Medulla oblongata (tissue), 1 donor: Measurements from ENCODE around the gene UBA1.
"Not testable (repeated sequence)": the region's sequence is repeated elsewhere in the genome, so short reads cannot be mapped to it uniquely, and the experiment has no call there.

Source experiments
- DNase-seq: peaks from one replicate; pipeline ENCODE4 v3.0.0-alpha.2; 2015; ENCODE audit errors: extremely low spot score

The UBA1 gene

DNA sequence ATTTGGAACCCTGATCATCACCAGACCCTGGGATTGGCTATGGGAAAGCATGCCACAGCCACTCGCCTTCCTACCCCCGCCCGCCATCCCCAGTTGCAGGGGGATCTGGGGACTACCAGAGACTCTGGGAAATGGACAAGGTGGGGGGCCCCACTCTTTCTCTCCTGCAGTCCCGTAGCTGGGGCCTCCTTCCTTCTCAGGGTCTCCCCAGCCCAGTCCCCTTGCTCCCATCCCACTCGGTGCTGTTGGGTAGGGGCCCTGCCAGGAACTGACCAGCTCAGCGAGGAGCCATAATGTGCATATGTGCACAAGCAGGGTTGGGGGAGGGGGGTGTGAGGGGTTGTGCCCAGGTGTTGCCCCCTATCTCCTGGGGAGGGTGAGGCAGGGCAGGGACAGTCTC, 35.8 kb downstream of the UBA1 start:
- DNase-seq: no peak

DNA sequence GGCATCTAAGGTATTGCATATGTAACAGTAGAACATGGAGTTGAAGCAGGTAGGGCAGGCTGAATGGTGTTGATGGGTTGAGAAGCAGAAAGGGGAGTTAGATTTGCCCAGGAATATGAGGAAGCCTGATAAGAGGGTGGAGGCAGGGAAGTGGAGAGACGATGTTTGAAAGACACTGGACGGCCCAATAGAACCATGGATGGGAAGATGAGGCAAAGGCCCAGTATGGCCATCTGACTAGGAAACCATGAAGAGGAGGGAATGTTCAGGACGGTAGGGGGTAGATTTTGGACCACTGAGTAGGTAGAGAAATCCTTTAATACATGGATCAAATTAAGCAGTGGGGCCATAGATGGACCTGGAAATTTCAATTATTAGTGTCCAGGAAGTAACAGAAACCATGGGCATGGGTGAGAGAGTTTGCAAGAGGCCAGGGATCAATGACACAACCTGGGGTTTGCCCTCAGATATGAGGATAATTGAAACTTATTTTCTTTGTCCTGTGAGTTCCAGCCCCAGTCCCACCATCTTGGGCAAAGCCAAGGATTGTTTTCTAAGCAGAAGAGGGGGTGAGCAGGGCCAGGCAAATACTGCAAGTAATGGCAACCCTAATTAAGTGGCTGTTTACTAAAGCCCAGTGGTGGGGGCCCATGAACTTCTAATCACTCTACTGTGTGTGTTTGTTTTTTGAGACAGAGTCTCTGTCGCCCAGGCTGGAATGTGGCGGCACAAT, 36.7 kb downstream of the UBA1 start:
- no peak for DNase-seq

DNA sequence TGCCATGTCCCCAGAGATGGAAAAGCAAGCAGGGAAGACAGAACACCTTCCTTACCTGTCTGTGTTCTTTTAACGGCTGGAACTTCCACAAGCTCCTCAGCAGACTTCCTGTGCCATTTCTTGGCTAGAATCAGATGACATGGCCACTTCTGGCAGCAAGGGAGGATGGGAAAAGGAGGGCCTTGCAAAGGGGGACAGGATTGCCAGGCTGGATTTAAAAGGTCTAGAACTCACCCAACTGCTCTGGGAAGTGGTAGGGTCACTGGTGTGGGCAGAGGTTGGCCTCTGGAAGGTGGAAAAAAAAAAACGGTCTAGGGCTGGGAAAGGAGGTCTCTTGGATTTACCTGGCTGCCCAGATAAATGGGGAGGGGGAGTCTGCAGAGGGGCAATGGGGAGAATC, 37.5 kb downstream of the UBA1 start:
- DNase-seq: no peak

- DNase-seq: no peak
Measured at GRCh38 chrX:47232197-47232802, 38.7 kb downstream of the UBA1 start.

GRCh38 chrX:47232803-47233332, 39.2 kb downstream of the UBA1 start, which contains the start of gene USP11:
Gene USP11, plus strand, starts transcription at chrX:47233009. Its CDS starts 35 bp downstream, at chrX:47233044.
- DNase-seq: peak; percentile 22

DNA sequence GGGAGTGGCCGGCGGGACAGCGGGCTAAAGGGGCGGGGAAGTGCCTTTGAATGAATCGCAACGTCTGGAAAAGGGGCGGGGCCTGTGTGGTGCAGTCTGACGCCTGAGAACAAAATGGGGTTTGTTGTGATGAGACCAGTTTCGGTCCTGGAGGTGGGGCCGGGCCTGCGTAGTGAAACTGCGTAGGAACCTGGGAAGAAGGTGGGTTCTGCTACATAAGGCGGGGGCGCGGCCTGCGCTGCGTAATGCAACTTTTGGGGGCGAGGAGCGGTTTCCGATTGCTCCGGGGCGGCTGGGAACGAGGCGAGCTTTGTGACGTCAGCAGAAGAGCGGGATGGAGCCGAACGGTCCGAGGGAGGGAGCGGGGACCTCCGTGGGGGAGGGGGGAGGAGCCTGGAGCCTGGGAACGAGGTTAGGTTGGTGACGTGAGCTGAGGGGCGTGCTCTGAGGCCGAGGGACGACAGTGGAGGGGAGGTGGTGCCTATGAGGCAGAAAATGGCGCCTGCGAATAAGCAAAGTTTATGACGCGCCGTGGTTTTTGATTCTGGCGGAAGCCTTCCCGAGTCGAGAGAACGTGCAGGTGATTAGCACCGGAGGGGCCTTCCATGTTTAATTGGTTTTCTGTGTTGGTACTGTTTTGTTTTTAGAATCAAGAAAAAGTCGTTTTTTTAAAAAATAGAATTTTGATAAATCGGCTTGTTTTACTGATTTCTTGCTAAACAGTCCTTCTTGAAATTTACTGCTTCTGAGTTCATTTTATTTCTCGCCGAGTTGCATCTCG, 39.9 kb downstream of the UBA1 start:
- DNase-seq: peak; percentile 92

- DNase-seq: no peak
Measured at GRCh38 chrX:47234583-47234982, 41.0 kb downstream of the UBA1 start.

- DNase-seq: peak; percentile 7
Measured at GRCh38 chrX:47235691-47236103, 42.1 kb downstream of the UBA1 start.

DNA sequence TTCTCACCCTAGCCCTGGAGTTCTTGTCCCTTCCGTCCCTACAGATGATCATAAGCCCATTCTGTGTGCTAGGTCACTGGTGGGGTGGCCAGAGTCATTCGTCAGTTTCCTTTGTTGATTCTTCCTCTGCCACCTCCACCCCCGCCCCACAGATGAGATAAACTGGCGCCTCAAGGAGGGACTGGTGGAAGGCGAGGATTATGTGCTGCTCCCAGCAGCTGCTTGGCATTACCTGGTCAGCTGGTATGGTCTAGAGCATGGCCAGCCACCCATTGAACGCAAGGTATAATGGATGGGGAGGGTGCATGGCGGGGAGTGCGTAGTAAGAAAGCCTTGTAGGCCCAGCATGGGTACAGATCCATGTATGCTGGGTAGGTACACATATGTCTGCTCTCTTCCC, 45.6 kb downstream of the UBA1 start:
- no peak for DNase-seq

- no peak for DNase-seq
Measured at GRCh38 chrX:47239898-47240545, 46.4 kb downstream of the UBA1 start.

DNA sequence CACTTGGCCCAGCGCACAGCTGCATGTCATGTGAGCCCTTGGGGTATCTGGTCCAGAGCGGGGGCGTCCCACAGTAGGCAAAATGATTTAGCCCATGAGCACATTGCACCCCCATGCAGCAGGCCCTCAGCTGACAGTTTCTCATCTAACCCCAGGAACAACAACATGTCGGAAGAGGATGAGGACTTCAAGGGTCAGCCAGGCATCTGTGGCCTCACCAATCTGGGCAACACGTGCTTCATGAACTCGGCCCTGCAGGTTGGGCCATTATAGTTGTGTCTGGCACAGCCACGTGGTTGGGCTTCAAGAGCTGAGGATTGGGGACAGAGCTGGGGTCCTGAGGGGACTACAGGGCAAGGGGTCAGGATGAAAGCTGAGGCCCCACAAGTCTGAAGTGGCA, 47.0 kb downstream of the UBA1 start:
- DNase-seq: no peak

GRCh38 chrX:47241201-47242011, 47.8 kb downstream of the UBA1 start:
- no peak for DNase-seq

DNA sequence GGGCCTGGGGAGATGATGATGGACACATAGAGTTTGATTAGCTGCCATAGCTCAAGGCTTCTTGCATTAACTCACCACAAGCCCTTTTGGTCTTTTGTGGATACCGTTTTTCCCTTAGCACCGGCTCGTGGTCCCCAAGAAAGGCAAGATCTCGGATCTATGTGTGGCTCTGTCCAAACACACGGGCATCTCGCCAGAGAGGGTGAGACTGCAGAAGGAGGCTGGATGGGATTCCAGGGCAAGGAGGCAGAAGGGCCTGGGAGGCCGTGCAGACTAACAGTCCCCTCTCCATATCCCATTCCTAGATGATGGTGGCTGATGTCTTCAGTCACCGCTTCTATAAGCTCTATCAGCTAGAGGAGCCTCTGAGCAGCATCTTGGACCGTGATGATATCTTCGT, 48.7 kb downstream of the UBA1 start:
- DNase-seq: no peak

GRCh38 chrX:47243351-47243750, 49.7 kb downstream of the UBA1 start:
- DNase-seq: no peak

DNA sequence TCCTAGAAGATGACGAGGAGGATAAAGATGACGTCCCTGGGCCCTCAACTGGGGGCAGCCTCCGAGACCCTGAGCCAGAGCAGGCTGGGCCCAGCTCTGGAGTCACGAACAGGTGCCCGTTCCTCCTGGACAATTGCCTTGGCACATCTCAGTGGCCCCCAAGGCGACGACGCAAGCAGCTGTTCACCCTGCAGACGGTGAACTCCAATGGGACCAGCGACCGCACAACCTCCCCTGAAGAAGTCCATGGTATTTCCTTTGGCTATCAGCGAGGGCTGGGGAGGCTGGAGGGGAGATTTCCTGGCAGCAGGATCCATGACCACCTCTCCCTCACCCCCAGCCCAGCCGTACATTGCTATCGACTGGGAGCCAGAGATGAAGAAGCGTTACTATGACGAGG, 51.0 kb downstream of the UBA1 start:
- DNase-seq: no peak

DNA sequence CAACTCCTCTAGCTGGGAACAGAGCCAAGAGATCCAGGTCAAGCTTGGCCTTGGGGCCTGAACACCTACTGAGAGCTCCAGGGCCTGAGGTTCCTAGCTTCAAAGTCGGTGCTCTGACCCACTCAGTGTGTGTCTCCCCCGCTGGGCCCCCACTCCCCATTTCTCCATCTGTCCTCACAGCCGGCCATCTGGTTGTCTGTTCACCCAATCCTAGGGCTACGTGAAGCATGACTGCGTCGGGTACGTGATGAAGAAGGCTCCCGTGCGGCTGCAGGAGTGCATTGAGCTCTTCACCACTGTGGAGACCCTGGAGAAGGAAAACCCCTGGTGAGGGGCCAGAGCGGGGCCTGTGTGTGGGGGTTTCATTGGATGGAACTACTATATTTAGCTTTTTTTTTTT, 51.5 kb downstream of the UBA1 start:
- no peak for DNase-seq

GRCh38 chrX:47247206-47247998, 53.8 kb downstream of the UBA1 start:
- DNase-seq: no peak

DNA sequence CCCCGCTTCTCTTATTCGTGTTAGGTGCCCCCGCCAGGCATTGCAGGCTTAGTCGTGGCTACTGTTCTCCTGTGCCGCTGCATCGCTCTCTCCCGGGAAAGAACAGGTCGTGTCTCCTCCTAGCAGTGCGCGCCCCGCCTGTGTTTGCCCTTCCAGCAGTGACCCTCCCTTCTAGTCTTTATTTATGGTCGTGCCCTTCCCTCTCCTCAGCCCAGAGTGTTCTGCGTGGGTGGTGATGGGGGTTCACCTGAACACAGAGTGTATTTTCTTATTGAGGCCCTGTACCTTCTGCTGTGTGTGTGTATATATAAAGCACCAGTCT, 54.3 kb downstream of the UBA1 start:
- no peak for DNase-seq

DNA sequence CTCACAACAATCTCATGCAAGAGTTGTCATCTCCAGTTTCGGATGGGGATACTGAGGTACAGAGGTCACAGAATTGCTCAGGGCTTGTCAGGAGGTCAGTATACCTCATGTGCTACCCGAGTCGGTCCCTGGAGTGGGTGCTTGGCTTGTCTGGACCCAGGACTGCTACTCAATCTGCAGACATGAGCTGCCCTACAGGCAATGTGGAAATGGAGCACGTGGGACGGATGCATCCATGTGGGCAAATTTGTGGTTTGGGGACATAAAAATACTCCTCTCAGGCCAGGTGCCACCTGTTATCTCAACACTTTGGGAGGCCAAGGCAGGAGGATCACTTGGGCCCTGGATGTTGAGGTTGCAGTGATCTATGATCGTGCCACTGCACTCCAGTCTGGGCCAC, 54.9 kb downstream of the UBA1 start:
- no peak for DNase-seq

DNA sequence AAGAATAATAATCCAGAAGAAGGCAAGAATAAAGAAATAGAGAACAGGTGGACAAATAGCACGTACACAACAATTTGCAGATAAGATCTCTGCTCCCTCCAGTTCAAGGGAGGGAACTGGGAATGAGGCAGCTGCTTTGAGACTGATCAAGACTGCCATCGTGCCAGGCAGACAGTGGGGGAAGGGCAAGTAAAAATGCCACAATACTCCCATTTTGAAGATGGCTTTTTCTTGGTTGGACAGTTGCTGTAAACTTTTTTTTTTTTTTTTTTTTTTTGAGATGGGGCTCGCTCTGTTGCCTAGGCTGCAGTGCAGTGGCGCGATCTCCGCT, 56.4 kb downstream of the UBA1 start:
- no peak for DNase-seq

GRCh38 chrX:47257620-47258019, 64.0 kb downstream of the UBA1 start:
- not testable (repeated sequence) for DNase-seq
